NCI-H1105 (cell line): Measurements from ENCODE around the gene PON2.
"Not testable (repeated sequence)": the region's sequence is repeated elsewhere in the genome, so short reads cannot be mapped to it uniquely, and the experiment has no call there.

Experiments used
- DNase-seq: peaks from one replicate; lab custom pipeline; 2025; lab: John Stamatoyannopoulos, UW

PON2 gene

DNA sequence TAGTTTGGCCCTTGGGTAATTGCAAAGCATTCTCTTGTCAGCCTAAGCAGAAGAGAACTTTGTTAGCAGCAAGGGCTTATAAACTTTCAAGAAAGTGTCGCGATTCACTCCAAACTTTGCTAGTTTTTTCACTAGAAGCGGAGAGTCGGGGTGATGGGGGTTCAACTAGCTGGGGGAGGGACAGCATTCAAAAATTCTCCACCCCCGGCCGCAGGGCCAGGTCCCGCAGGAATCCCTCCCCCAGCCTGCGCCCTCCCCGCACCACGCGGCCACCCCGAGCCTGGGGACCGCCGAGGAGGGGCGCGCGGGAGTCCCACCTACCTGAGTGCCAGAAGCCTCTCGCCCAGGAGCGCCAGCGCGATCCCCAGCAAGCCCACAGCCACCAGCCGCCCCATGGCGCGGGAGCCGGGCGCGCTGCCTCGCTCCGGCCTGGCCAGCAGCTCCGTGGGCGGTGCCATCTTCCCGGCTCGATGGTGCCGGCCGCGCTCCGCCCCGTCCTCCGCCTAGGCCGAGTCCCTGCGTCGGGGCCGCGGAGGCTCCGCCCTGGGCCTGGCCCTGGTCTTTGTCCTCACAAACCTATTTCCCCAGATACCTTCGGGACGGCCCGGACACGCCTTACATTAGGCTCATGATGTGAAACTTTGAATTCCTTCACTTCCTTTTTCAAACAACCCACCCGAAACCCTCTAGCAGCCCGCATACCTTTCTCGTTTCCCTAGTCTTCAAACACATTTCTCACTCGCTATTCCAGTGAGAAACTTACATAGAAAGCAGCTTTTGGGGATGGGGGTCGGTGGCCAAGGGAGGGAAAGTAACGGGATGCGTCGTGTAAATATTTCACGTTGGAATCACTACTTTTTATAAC lies at the start of gene PON2:
Gene PON2, minus strand, starts transcription at position 472 of the 865 bp plus-strand sequence. Its CDS starts 77 bp downstream, at position 395.
- DNase-seq, result peak; percentile 64

GRCh38 chr7:95482424-95482823 lies 47.6 kb upstream of the PON2 start:
- no peak for DNase-seq

GRCh38 chr7:95481271-95482165 lies 46.7 kb upstream of the PON2 start:
- no peak for DNase-seq

DNA sequence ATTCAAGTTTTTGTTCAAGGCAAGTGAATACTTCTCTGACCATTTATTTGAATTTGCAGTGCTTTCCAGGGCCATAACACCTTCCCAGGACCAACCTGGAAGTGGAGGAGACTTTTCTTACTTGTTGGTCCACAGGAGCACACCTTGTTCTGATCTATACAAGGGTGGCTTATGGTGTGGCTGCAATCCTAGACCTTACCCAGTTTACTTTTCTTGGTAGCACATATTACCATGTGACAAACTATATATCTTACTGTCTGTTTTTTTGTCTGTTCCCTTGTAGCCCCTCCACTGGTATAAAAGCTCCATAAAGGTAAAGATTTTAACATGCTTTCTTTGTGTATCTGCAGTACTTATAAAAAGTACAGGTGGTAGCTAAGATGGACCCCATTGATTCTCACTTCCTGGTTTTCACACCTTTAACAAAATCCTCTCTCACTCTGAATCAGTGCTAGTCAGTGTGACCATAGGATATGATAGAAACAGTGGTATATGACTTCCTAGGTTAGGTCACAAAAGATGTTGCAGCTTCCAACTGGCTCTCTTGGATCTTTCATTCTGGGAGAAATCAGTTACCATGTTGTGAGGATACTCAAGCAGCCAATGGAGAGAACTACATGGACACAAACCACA lies 45.3 kb upstream of the PON2 start:
- DNase-seq, result no peak

DNA sequence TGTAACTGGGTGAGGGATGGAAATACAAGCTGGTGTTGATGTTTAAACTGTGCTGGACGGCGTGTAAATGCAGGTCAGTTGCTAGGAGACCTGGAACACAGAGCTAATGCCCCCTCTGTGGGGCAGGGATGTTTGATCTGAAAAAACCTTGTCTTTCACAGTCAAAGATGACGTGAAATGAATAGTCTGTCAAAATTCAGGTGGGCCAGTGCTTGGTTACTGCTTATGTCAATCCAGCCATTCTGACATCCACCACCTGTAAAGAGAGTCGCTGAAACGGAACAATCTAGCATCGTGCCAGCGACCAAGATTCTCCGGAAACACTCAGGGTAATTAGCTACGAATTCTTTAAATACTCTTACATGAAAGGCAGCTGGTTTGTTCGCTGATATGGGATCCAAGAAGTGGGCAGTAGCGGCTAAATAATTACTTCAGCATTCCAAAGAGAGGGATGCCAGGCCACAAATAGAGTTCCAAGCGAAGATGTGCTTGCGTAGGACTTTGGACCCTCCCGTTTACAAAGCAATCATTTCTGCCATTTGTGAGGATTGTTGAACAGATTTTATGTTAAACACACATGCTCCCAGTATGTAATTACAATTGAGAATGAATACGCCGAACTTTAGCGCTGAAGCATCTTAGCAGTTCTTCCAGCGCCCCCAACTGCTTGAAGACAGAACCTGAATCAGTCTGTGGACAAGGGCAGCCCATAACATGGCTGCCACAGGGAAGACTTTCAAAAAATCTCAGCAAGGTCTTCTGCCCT lies 43.6 kb upstream of the PON2 start:
- DNase-seq, result no peak

DNA sequence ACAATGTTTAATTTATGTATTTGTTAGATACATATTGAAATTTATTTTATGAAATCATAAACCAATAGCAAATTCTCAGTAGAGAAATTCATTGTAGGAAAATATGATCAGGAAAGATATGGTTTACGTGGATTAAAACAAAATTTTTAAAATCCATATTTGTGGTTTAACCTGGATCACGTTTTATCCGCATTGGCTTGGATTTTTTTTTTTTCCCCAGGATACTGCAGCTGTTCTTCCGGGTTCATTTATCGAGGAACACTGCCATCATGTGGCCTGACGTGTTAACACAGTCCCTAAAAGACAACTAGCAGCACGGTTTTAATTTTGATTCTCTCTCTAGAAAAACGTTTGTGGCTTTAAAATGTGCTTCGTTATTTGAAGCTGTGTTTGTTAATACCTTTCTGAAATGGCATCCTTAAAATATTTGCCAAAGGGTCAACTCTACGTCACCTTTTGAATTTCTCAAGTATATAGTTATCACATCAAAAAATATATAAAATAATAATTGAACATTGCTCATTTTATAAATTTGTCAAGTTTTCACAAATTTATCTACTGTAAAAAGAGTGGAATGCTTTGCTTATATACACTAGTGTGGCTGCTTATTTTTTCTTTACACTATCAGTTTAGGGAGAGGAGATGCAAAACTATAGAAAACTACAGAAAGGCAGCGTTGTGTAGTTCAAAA lies 42.2 kb upstream of the PON2 start:
- DNase-seq, result peak; percentile 71

DNA sequence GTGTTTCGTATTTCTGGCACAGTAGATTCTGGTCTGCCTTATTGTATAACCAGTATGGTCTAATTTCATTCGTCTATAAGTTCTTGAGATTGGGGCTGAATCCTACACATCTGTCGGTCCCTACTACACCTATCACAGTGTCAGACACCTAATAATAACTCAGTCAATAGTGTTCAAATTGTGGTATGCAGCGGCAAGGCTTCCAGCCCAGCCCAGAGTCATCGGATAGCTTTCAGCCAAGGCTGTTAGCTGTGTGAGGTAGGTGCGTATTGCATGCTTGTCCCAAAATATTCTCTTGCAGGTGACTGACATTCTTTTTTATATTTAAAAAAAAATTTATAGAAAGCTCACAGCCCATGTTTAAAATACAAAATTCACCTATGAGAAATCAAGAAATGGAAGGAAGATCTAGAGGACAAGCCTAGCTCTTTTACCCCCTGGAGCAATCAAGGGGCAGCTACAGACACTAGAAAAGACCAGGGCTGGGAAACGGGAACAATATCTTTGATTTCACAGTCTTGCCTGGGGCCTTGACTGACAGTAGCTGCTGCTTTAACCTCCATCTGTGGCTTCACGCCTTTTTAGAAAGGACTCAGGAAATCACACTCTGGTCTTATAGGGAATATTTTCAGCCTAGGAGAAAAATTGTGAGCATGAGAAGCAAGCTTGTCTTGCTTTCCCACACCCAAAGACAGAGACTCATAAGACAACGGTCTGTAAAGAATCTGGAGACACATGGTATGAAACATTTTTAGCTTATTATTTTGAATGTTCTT lies 41.4 kb upstream of the PON2 start:
- DNase-seq, result no peak

DNA sequence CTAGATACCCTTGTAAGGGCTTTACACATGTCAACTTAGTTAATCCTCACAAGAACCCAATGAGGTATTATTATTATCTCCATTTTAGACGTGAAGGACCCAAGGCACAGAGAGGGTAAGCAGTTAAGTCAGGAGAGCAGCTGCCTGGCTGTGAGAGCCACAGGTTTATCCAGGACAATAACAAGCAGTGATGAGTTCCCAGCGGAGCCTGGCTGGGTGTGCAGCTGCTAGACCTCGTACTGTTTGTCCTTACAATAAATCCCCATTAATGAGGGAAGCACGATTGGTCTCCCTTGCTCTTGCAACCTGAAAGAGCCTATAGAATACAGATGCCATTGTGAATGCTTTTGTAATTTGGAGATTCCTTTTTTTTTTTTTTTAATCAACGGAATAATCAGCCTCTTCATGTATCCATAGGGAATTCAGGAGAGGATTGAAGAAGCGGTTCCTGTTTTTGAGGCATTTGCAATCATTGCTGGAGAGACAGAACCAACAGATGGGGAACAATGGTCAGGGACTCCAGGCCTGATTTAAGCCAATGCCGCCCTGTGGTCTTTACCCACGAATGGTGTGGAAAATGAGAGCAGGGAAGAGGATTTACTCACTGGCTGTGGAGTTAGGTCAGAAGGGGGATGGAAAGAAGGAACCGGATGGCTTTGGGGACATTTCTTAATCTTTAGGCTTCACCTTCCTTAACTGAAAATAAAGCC lies 38.6 kb upstream of the PON2 start:
- peak; percentile 86 for DNase-seq

GRCh38 chr7:95472581-95473161 lies 37.8 kb upstream of the PON2 start:
- no peak for DNase-seq

- DNase-seq, result no peak
These were observed 36.2 kb upstream of the PON2 start for GRCh38 chr7:95471071-95471470.

GRCh38 chr7:95470452-95470851 lies 35.6 kb upstream of the PON2 start:
- DNase-seq, result peak; percentile 65

GRCh38 chr7:95469848-95470247 lies 35.0 kb upstream of the PON2 start:
- peak; percentile 96 for DNase-seq

- DNase-seq, result no peak
These were observed 34.4 kb upstream of the PON2 start for GRCh38 chr7:95469187-95469586.

GRCh38 chr7:95467912-95468607 lies 33.2 kb upstream of the PON2 start:
- peak; percentile 65 for DNase-seq

DNA sequence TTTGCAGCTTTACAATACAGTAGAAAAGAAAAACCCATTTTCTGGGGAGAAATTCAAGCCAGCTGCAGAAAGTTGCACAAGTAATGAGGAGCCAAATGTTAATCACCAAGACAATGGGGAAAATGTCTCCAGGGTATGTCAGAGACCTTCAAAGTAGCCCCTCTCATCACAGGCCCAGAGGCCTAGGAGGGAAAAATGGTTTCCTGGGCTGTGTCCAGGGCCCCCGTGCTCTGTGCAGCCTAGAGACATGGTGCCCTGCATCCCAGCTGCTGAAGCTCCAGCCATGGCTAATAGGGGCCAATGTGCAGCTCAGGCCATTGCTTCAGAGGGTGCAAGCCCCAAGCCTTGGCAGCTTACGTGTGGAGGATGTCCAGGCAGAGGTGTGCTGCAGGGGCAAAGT lies 25.8 kb upstream of the PON2 start:
- DNase-seq, result not testable (repeated sequence)

- DNase-seq, result no peak
These were observed 23.1 kb upstream of the PON2 start for GRCh38 chr7:95457947-95458346.

- no peak for DNase-seq
These were observed 19.7 kb upstream of the PON2 start for GRCh38 chr7:95454438-95455045.

DNA sequence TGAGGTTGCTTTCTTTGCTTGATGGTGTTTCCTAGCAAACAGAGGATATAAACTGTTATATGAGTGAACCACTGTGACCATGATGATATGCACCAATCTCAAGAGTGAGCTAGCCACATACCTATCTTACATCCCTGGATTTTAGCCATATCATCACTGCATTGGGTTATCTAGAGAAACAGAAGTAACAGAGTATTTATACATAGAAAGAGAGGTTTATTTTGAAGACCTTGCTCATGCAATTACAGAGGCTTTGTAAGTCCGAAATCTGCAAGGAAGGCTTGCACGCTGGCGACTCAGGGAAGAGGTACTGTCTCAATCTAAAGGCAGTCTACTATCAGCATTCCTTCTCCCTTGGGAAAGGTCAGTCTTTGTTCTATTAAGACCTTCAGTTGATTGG lies 11.8 kb upstream of the PON2 start:
- DNase-seq, result no peak
